Measurements from ENCODE around the gene LRRTM2. TPM values are rescaled to one million over a fixed set of nuclear protein-coding genes. Genes with fewer than 3 reads are reported as not detected.

LRRTM2 gene
- polyA plus RNA-seq, 2 of the 4 experiments (the other 2 are of a cell fraction) = not detected

DNA sequence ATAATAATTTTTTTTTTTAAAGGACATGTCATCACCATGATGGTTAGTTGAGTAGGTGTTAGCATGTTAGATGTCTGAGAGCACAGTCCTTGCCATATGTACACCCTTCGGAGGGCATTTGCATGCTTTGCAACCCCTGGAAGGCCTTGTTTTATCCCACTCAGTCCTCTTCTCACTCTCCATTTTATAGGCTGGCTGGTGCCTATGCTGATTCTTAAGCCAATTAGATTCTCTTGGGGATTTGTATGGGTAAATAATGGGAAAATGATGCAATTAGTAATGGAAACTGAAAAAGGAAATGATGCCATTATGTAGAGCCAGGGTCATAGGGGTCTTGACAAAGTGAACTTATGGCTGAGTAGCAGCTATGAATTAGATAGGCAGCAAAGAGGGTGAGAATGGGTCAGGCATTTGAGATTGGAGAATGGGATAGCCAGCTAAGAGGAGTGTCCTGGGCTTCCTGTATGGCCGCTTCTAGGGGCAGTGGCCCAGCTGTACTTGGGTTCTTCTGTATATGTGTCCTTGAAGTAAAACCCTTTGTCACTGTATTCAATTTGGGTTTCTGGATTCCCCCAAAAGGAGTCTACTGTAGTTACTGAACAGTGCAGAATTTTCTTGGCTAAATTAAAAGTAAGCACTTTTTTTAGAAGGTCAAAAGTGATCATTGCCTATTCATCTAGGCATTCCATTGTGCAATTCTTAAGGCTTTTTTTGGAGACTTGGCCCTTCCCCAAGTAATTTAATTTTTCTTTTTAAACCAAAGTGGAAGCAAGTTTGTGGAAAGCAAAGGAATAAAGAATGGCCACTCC, 31.6 kb downstream of the LRRTM2 start:
- Histone ChIP-seq H3K27ac (no peak overlapping the region), H3K9me3 (no peaks in the 10 kb centered on the region), H3K4me3 (no peak overlapping the region), H3K4me2 (peak overlapping the region; percentile 5; the same call in 1 of the 3 replicates), H3K4me1 (peaks cover 37% of the 10 kb centered on the region)
- ChIA-PET POLR2A (no interaction called here), CTCF (interaction anchor here (1.7 kb wide), 1 partner anchor 18 kb away, joined by 5 read pairs; no protein-coding TSS in a partner anchor)
- ATAC-seq = no peak
- DNase-seq (ENCODE audit: low read depth in 1 of 2, low spot score in 1 of 2) = no peak
- TF ChIP-seq CEBPB (IDR thresholded peaks at IDR 0.05) (0 out of 4 replicates have a peak, but pooled peaks of 1 of the 2 experiments have one; percentile 26), RARB (CRISPR knock-in tag; IDR thresholded peaks at IDR 0.05) (no peak)
- 88% methylated on average over 2 of the region's 2 CpGs for WGBS (ENCODE audit: missing lambda C conversion rate)
- FAIRE-seq = no peak

DNA sequence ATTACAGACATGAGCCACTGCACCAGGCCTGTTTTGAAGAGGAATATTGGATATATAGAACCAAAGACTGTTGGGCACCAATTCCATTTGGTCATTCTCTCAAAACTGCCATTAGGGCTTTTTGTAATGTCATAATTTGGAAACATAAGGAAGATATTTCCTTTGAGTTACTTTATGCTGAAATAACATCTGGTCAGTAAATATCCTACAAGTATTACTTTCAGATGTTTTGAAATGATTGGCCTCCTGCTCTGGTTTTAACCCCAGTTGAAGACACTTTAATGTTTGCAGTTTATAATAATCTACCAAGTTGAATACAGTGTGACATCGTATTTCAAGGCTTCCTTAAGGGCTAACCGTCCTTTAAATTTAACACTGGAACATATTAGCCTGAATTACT, 33.6 kb downstream of the LRRTM2 start:
- no peaks in the 10 kb centered on the region for H3K9me3 ChIP-seq
- H3K4me2 ChIP-seq = no peak overlapping the region
- ChIA-PET CTCF (no interaction called here), POLR2A (no interaction called here)
- ATAC-seq = no peak
- no peak for TF ChIP-seq CBX2 (IDR thresholded peaks at IDR 0.05; ENCODE audit: borderline replicate concordance, low read depth)
- H3K4me1 ChIP-seq = peaks cover 26% of the 10 kb centered on the region
- no peak overlapping the region for H3K4me3 ChIP-seq
- FAIRE-seq = no peak
- 97% methylated on average over 2 of the region's 2 CpGs for WGBS (ENCODE audit: missing lambda C conversion rate)
- no peak overlapping the region for H3K27ac ChIP-seq
- DNase-seq (ENCODE audit: low read depth in 1 of 2, low spot score in 1 of 2) = no peak

DNA sequence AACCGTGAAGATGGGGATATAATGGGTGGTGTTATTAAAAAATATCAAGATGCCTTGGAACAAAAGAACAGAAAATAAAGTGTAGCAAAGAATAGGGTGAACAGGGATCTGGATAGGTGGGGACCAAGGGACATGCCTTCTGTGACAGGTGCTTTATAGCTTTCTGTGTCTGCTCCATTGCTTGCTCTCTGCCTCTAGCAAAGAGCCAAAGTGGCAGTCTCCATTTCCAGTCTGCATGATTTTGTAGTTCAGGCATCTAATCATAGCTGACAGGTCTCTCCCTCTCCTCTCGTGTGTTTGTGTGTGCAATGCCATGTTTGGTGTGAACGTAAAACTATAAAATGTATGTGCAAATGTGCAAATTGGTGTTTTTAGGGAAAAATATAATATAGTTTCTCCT, 35.0 kb downstream of the LRRTM2 start:
- TF ChIP-seq MYC (IDR thresholded peaks at IDR 0.05; ENCODE audit: borderline replicate concordance, low read length) = no peak
- TF ChIP-seq, protein P1, sequence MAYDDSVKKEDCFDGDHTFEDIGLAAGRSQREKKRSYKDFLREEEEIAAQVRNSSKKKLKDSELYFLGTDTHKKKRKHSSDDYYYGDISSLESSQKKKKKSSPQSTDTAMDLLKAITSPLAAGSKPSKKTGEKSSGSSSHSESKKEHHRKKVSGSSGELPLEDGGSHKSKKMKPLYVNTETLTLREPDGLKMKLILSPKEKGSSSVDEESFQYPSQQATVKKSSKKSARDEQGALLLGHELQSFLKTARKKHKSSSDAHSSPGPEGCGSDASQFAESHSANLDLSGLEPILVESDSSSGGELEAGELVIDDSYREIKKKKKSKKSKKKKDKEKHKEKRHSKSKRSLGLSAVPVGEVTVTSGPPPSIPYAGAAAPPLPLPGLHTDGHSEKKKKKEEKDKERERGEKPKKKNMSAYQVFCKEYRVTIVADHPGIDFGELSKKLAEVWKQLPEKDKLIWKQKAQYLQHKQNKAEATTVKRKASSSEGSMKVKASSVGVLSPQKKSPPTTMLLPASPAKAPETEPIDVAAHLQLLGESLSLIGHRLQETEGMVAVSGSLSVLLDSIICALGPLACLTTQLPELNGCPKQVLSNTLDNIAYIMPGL (CRISPR knock-in tag; IDR thresholded peaks at IDR 0.05; ENCODE audit: borderline replicate concordance) = no peak
- TF ChIP-seq EHMT2 (IDR thresholded peaks at IDR 0.05; ENCODE audit: low read depth) = no peak
- TF ChIP-seq, protein P2, sequence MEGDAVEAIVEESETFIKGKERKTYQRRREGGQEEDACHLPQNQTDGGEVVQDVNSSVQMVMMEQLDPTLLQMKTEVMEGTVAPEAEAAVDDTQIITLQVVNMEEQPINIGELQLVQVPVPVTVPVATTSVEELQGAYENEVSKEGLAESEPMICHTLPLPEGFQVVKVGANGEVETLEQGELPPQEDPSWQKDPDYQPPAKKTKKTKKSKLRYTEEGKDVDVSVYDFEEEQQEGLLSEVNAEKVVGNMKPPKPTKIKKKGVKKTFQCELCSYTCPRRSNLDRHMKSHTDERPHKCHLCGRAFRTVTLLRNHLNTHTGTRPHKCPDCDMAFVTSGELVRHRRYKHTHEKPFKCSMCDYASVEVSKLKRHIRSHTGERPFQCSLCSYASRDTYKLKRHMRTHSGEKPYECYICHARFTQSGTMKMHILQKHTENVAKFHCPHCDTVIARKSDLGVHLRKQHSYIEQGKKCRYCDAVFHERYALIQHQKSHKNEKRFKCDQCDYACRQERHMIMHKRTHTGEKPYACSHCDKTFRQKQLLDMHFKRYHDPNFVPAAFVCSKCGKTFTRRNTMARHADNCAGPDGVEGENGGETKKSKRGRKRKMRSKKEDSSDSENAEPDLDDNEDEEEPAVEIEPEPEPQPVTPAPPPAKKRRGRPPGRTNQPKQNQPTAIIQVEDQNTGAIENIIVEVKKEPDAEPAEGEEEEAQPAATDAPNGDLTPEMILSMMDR (IDR thresholded peaks at IDR 0.05) = no peak
- TF ChIP-seq, protein P3, sequence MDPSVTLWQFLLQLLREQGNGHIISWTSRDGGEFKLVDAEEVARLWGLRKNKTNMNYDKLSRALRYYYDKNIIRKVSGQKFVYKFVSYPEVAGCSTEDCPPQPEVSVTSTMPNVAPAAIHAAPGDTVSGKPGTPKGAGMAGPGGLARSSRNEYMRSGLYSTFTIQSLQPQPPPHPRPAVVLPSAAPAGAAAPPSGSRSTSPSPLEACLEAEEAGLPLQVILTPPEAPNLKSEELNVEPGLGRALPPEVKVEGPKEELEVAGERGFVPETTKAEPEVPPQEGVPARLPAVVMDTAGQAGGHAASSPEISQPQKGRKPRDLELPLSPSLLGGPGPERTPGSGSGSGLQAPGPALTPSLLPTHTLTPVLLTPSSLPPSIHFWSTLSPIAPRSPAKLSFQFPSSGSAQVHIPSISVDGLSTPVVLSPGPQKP (IDR thresholded peaks at IDR 0.05; ENCODE audit: low read depth, low read length) = no peak
- TF ChIP-seq, protein P4, sequence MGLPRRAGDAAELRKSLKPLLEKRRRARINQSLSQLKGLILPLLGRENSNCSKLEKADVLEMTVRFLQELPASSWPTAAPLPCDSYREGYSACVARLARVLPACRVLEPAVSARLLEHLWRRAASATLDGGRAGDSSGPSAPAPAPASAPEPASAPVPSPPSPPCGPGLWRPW (IDR thresholded peaks at IDR 0.05) = no peak
- no peak for TF ChIP-seq RCOR1 (IDR thresholded peaks at IDR 0.05; ENCODE audit: low read depth, low read length)
- TF ChIP-seq PHF8 (IDR thresholded peaks at IDR 0.05; ENCODE audit: borderline replicate concordance, low read depth) = no peak
- TF ChIP-seq HOXB13 (CRISPR knock-in tag; IDR thresholded peaks at IDR 0.05; ENCODE audit: low read depth) = no peak
- TF ChIP-seq POLR2A (IDR thresholded peaks at IDR 0.05; ENCODE audit: low read length) = no peak
- TF ChIP-seq, protein P5, sequence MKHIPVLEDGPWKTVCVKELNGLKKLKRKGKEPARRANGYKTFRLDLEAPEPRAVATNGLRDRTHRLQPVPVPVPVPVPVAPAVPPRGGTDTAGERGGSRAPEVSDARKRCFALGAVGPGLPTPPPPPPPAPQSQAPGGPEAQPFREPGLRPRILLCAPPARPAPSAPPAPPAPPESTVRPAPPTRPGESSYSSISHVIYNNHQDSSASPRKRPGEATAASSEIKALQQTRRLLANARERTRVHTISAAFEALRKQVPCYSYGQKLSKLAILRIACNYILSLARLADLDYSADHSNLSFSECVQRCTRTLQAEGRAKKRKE (CRISPR knock-in tag; IDR thresholded peaks at IDR 0.05; ENCODE audit: low read depth) = no peak
- no peak for TF ChIP-seq NR3C1 (IDR thresholded peaks at IDR 0.05)
- CTCF ChIA-PET = interaction anchor here (0.7 to 1.6 kb wide), 3 partner anchors 14 to 34 kb away, joined by 3 to 4 read pairs (median 4); no protein-coding TSS in a partner anchor
- ATAC-seq = no peak

More for the DNA sequence above, 35.0 kb downstream of the LRRTM2 start:
- Histone ChIP-seq H3K4me2 (no peak overlapping the region), H3K4me1 (peaks cover 20% of the 10 kb centered on the region), H3K4me3 (no peak overlapping the region), H3K27ac (no peak overlapping the region), H3K9me3 (no peaks in the 10 kb centered on the region)
- 95% methylated on average over 3 of the region's 3 CpGs for WGBS (ENCODE audit: missing lambda C conversion rate)
- POLR2A ChIA-PET = no interaction called here
- DNase-seq (ENCODE audit: low read depth in 1 of 2, low spot score in 1 of 2) = no peak
- no peak for FAIRE-seq
